Panc1 (cell line): ENCODE measurements around the gene ARFGEF3. TPM values are rescaled to one million over a fixed set of nuclear protein-coding genes. Genes with fewer than 3 reads are reported as not detected.

ENCODE experiments used
- ATAC-seq: fragments of 200-7000 bp; cut with Tn5 transposase; 2 replicates; pipeline ENCODE4 v1.9.1; 2020; ENCODE audit warnings: mild to moderate bottlenecking, moderate library complexity
- BruUV-seq: library from RNA; stranded (reverse); fragments of 400-500 nt; replicated peaks from 2 replicates; lab custom pipeline; 2021; lab: Mats Ljungman, UMichigan
- CTCF ChIA-PET: fragments of 300-600 bp; sonication (Branson Sonifier 250); formaldehyde crosslinking; loops from one replicate; lab custom pipeline; 2022; ENCODE audit warnings: antibody characterized with exemption; lab: Charles Lee
- POLR2A ChIA-PET: fragments of 300-600 bp; sonication (Branson Sonifier 250); formaldehyde crosslinking; loops from one replicate; lab custom pipeline; 2022; ENCODE audit warnings: antibody characterized with exemption; lab: Charles Lee
- DNase-seq: peaks from one replicate; pipeline ENCODE4 v3.0.0-alpha.2; 2010; ENCODE audit warnings: low read depth, low spot score
- H3K27ac ChIP-seq: 2 replicates; pipeline ENCODE4 v1.5.1; 2011; ENCODE audit warnings: mild to moderate bottlenecking, low read length, inconsistent platforms
- H3K27me3 ChIP-seq: fragments of 200-500 bp; sonication (Bioruptor generic); 2 replicates; pipeline ENCODE4 v1.6.0; 2014; ENCODE audit warnings: low read length, inconsistent platforms; ENCODE audit not compliant: control insufficient read depth, insufficient read depth
- H3K36me3 ChIP-seq: fragments of 200-500 bp; sonication (Bioruptor generic); 2 replicates; pipeline ENCODE4 v1.5.1; 2014; ENCODE audit warnings: inconsistent platforms, mild to moderate bottlenecking, low read length, moderate library complexity; ENCODE audit not compliant: control insufficient read depth, insufficient read depth
- H3K4me1 ChIP-seq: 2 replicates; pipeline ENCODE4 v1.5.1; 2011; ENCODE audit warnings: inconsistent platforms, mild to moderate bottlenecking, low read length, moderate library complexity; ENCODE audit not compliant: control insufficient read depth, insufficient read depth
- H3K4me3 ChIP-seq, 2 experiments: 2 replicates each; pipeline ENCODE4 v1.5.1; 2011 to 2012; ENCODE audit warnings: low read depth in 2 of 2, low read length in 2 of 2, mild to moderate bottlenecking in 2 of 2, inconsistent platforms in 1 of 2, moderate library complexity in 1 of 2
- H3K9me3 ChIP-seq: fragments of 200-500 bp; sonication (Bioruptor generic); 2 replicates; pipeline ENCODE4 v1.5.1; 2014; ENCODE audit warnings: low read depth, mild to moderate bottlenecking, inconsistent platforms, low read length, moderate library complexity; ENCODE audit not compliant: control insufficient read depth, insufficient read depth
- POLR2AphosphoS5 ChIP-seq: IDR thresholded peaks from 2 replicates; pipeline ENCODE4 v1.6.1; 2012; ENCODE audit warnings: mild to moderate bottlenecking, low read depth, low read length, moderate library complexity
- SIN3A ChIP-seq: IDR thresholded peaks from 2 replicates; pipeline ENCODE4 v1.6.1; 2012; ENCODE audit warnings: low read depth, mild to moderate bottlenecking, low read length, moderate library complexity, borderline replicate concordance; ENCODE audit not compliant: insufficient read depth
- TCF7L2 ChIP-seq: IDR thresholded peaks from 2 replicates; pipeline ENCODE4 v1.6.1; 2011; ENCODE audit warnings: mild to moderate bottlenecking, low read depth, low read length, inconsistent platforms
- in situ Hi-C: cut with HindIII; loops from 2 replicates; pipeline ENCODE4 v1.10.0; 2016; ENCODE audit warnings: low sequenced_read_pairs, low pct_unique_long_range_greater_than_20kb
- intact Hi-C: fragments of 100-400 bp; cut with micrococcal nuclease; formaldehyde crosslinking; loops from one replicate; pipeline ENCODE4 v1.10.0; 2022; ENCODE audit not compliant: unreplicated experiment
- total RNA-seq: library from RNA; stranded (reverse); gene quantifications from one replicate; pipeline ENCODE4 v1.2.1, GENCODE V29; 2021; ENCODE audit not compliant: unreplicated experiment
- TF ChIP-seq, protein P1 (sequence below): fragments of 450-650 bp; IDR thresholded peaks from 2 replicates; pipeline ENCODE4 v1.5.1; 2017; ENCODE audit warnings: mild to moderate bottlenecking
- TF ChIP-seq, protein P2 (sequence below), 2 experiments: IDR thresholded peaks; 2 replicates each; pipeline ENCODE4 v1.6.1; 2011 to 2012; ENCODE audit warnings: low read depth in 2 of 2, control low read depth in 1 of 2, low read length in 1 of 2, mild to moderate bottlenecking in 1 of 2, moderate library complexity in 1 of 2; ENCODE audit not compliant: insufficient read depth in 1 of 2

The ARFGEF3 gene
- total RNA-seq, 1 experiment from 2014 or later: 1.5 TPM

DNA sequence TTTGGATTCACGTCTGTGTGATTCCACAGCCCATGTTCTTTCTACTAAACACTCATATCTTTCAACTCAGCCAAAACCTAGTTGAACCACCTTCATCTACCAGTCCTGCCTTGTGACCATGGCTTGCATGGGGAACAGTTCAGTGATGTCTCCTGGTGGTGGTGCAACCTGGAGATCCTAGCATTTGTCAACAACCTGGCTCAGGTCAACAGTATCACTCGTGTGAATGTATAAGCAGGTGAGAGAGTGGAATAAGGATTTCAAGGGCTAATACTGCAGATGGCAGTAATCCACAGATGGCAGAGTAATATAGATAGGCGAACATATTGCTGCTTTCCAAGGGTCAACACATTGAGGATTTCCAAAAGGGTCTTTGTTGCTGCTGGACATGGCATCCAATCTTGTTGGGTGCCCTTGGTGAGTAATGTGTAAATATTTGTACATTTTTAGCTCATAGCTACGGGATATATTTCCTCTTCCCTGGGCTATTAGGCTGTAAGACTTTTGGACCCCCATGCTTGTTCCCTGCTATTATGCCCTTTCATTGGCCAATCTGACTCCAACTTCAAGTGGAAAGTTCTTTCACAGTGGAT is 43.1 kb downstream of the ARFGEF3 start:
- H3K9me3 ChIP-seq: no peaks in the 10 kb centered on the region
- H3K27ac ChIP-seq: no peak overlapping the region
- H3K36me3 ChIP-seq: no peaks in the 10 kb centered on the region
- no peak for DNase-seq
- ChIA-PET POLR2A (no interaction called here), CTCF (no interaction called here)
- BruUV-seq: no TSS peak
- H3K4me1 ChIP-seq: no peaks in the 10 kb centered on the region
- no peak for ATAC-seq
- in situ Hi-C loops: no loop called here
- no peaks in the 10 kb centered on the region for H3K27me3 ChIP-seq
- TF ChIP-seq SIN3A (no peak), TCF7L2 (no peak)
- TF ChIP-seq, protein P1, sequence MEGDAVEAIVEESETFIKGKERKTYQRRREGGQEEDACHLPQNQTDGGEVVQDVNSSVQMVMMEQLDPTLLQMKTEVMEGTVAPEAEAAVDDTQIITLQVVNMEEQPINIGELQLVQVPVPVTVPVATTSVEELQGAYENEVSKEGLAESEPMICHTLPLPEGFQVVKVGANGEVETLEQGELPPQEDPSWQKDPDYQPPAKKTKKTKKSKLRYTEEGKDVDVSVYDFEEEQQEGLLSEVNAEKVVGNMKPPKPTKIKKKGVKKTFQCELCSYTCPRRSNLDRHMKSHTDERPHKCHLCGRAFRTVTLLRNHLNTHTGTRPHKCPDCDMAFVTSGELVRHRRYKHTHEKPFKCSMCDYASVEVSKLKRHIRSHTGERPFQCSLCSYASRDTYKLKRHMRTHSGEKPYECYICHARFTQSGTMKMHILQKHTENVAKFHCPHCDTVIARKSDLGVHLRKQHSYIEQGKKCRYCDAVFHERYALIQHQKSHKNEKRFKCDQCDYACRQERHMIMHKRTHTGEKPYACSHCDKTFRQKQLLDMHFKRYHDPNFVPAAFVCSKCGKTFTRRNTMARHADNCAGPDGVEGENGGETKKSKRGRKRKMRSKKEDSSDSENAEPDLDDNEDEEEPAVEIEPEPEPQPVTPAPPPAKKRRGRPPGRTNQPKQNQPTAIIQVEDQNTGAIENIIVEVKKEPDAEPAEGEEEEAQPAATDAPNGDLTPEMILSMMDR: no peak
- intact Hi-C loops: no loop called here
- H3K4me3 ChIP-seq: no peak overlapping the region

DNA sequence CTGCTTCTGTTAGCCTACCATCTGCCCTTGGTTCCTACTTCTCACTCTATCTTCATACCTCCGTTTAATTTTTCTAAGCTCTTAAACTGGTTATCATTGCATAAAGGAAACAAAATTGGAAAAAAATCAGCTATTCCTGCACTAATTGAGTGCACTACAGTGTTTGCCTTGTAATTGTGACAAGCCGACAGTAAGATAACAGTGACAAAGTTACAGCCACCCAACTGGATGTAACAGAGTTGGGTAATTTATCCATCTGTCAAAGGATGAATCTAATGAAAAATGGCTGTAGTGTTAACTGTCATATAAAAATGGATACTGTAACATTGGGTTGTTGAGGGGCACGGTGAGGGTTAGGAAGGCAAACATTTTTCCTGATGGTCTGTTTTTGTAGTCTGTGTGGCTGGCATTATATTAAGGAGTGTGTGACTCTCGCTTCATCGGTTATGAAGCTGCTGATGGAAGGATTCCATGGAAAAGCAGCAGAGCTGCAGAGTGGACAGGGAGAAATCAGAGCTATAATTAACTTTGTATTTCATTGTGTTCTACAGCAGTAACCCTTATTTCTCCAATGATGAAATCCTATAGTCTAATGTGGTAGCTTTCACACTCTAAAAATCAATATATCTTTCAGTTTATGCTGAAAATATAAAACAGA is 43.8 kb downstream of the ARFGEF3 start:
- no peaks in the 10 kb centered on the region for H3K9me3 ChIP-seq
- H3K36me3 ChIP-seq: no peaks in the 10 kb centered on the region
- CTCF ChIA-PET: no interaction called here
- intact Hi-C loops: no loop called here
- POLR2A ChIA-PET: interaction anchor here (0.6 kb wide), 1 partner anchor 60 kb away, joined by 3 read pairs; no protein-coding TSS in a partner anchor
- in situ Hi-C loops: no loop called here
- TF ChIP-seq TCF7L2 (no peak), POLR2AphosphoS5 (no peak)
- no TSS peak for BruUV-seq
- ATAC-seq (no peak), DNase-seq (no peak)
- H3K27me3 ChIP-seq: no peaks in the 10 kb centered on the region
- no peak overlapping the region for H3K4me3 ChIP-seq
- no peak overlapping the region for H3K27ac ChIP-seq
- H3K4me1 ChIP-seq: no peaks in the 10 kb centered on the region

DNA sequence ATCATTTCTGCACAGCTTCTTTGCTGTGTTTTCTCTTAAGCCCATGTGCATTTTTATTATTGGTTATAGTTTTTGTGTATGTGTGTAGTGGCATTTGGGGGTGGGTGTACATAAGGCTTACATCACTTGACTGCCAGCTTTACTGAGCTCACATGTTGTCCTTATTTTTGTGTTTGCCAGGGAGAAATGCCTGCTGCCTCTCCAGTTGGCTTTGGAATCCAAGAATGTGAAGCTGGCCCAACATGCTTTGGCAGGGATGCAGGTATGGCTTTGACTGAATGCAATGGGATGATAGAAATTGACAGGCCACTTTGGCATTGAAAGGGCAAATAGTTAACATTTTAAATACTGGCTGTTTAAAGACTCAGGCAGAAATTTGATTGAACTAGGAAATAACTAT is 45.1 kb downstream of the ARFGEF3 start:
- no TSS peak for BruUV-seq
- ATAC-seq: no peak
- H3K27ac ChIP-seq: no peak overlapping the region
- H3K9me3 ChIP-seq: no peaks in the 10 kb centered on the region
- TF ChIP-seq, protein P1: no peak
- TF ChIP-seq POLR2AphosphoS5 (no peak), SIN3A (no peak), TCF7L2 (no peak)
- TF ChIP-seq, protein P2, sequence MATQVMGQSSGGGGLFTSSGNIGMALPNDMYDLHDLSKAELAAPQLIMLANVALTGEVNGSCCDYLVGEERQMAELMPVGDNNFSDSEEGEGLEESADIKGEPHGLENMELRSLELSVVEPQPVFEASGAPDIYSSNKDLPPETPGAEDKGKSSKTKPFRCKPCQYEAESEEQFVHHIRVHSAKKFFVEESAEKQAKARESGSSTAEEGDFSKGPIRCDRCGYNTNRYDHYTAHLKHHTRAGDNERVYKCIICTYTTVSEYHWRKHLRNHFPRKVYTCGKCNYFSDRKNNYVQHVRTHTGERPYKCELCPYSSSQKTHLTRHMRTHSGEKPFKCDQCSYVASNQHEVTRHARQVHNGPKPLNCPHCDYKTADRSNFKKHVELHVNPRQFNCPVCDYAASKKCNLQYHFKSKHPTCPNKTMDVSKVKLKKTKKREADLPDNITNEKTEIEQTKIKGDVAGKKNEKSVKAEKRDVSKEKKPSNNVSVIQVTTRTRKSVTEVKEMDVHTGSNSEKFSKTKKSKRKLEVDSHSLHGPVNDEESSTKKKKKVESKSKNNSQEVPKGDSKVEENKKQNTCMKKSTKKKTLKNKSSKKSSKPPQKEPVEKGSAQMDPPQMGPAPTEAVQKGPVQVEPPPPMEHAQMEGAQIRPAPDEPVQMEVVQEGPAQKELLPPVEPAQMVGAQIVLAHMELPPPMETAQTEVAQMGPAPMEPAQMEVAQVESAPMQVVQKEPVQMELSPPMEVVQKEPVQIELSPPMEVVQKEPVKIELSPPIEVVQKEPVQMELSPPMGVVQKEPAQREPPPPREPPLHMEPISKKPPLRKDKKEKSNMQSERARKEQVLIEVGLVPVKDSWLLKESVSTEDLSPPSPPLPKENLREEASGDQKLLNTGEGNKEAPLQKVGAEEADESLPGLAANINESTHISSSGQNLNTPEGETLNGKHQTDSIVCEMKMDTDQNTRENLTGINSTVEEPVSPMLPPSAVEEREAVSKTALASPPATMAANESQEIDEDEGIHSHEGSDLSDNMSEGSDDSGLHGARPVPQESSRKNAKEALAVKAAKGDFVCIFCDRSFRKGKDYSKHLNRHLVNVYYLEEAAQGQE (IDR thresholded peaks at IDR 0.05; ENCODE audit: insufficient read depth in 1 of 2, low read depth in 2 of 2, low read length in 1 of 2): no peak
- intact Hi-C loops: no loop called here
- POLR2A ChIA-PET: no interaction called here
- in situ Hi-C loops: no loop called here
- no peak overlapping the region for H3K4me3 ChIP-seq
- no peaks in the 10 kb centered on the region for H3K4me1 ChIP-seq
- H3K36me3 ChIP-seq: no peaks in the 10 kb centered on the region
- CTCF ChIA-PET: no interaction called here
- 0 out of 2 replicates have a peak, but pooled peaks cover 3% of the 10 kb centered on the region for H3K27me3 ChIP-seq
- DNase-seq: no peak
